H1 (cell line): ENCODE results near the gene ZNFX1. TPM values are rescaled to one million over a fixed set of nuclear protein-coding genes. Genes with fewer than 3 reads are reported as not detected.

Experiments
- CTCF ChIA-PET: fragments of 300-600 bp; sonication (Branson Sonifier 250); formaldehyde crosslinking; loops from one replicate; lab custom pipeline; 2021; ENCODE audit not compliant: partially characterized antibody; lab: Charles Lee
- POLR2A ChIA-PET: fragments of 300-600 bp; sonication (Branson Sonifier 250); formaldehyde crosslinking; loops from one replicate; lab custom pipeline; 2021; ENCODE audit warnings: inconsistent platforms; ENCODE audit not compliant: partially characterized antibody; lab: Charles Lee
- DNase-seq, 2 experiments: peaks; one replicate each; pipeline versions ENCODE4 v3.0.0 to v3.0.0-alpha.2; 2010 to 2022; ENCODE audit warnings: low spot score in 2 of 2, low read depth in 1 of 2, mixed read lengths in 1 of 2
- FAIRE-seq: peaks from 2 replicates; lab custom pipeline; 2011; peaks lifted over from hg19 to GRCh38; lab: Jason Lieb, UNC
- H2AFZ ChIP-seq: 2 replicates; pipeline ENCODE4 v1.8.1; 2012; ENCODE audit warnings: low read length, inconsistent platforms
- H2AK5ac ChIP-seq: 2 replicates; pipeline ENCODE4 v1.6.1; 2013; ENCODE audit warnings: low read depth, low read length
- H2BK120ac ChIP-seq: replicated peaks from 2 replicates; pipeline ENCODE3; 2013; ENCODE audit warnings: low read depth, low read length, inconsistent platforms
- H2BK12ac ChIP-seq: 2 replicates; pipeline ENCODE4 v1.6.1; 2013; ENCODE audit warnings: low read depth, low read length
- H2BK15ac ChIP-seq: 2 replicates; pipeline ENCODE4 v1.6.1; 2013; ENCODE audit warnings: low read length
- H2BK20ac ChIP-seq: 2 replicates; pipeline ENCODE4 v1.6.1; 2013; ENCODE audit warnings: low read length
- H2BK5ac ChIP-seq: 2 replicates; pipeline ENCODE4 v1.6.1; 2013; ENCODE audit warnings: low read depth, low read length
- H3K14ac ChIP-seq: 2 replicates; pipeline ENCODE4 v1.6.1; 2013; ENCODE audit warnings: inconsistent platforms; ENCODE audit not compliant: insufficient read length
- H3K18ac ChIP-seq: 2 replicates; pipeline ENCODE4 v1.6.1; 2013; ENCODE audit warnings: low read length; ENCODE audit errors: extremely low read depth
- H3K23ac ChIP-seq: 2 replicates; pipeline ENCODE4 v1.6.1; 2013; ENCODE audit warnings: inconsistent platforms; ENCODE audit not compliant: insufficient read length
- H3K23me2 ChIP-seq: 2 replicates; pipeline ENCODE4 v1.6.1; 2013; ENCODE audit warnings: low read depth, low read length
- H3K27ac ChIP-seq: 2 replicates; pipeline ENCODE4 v1.6.1; 2011; ENCODE audit warnings: low read depth, low read length, inconsistent platforms
- H3K27me3 ChIP-seq, 4 experiments: replicated peaks in 1 of 4; 1 replicate in 1 of 4; 2 replicates in 3 of 4; pipeline versions ENCODE4 v1.6.1 to v1.8.1; 2011 to 2013; ENCODE audit warnings: low read length in 3 of 4, mild to moderate bottlenecking in 3 of 4, inconsistent platforms in 2 of 4, mixed read lengths in 2 of 4, moderate library complexity in 1 of 4; ENCODE audit not compliant: control insufficient read depth in 3 of 4, insufficient read depth in 3 of 4; ENCODE audit errors: extremely low read depth in 1 of 4
- H3K36me3 ChIP-seq, 4 experiments: 2 replicates each; pipeline versions ENCODE4 v1.6.1 to v1.8.1; 2011 to 2013; ENCODE audit warnings: mild to moderate bottlenecking in 4 of 4, low read length in 3 of 4, moderate library complexity in 2 of 4, control low read depth in 1 of 4, inconsistent platforms in 1 of 4; ENCODE audit not compliant: insufficient read depth in 4 of 4, control insufficient read depth in 2 of 4
- H3K4ac ChIP-seq: replicated peaks from 2 replicates; pipeline ENCODE3; 2013; ENCODE audit warnings: low read length, low read depth, mixed read lengths, inconsistent platforms; ENCODE audit not compliant: insufficient read length
- H3K4me1 ChIP-seq, 4 experiments: replicated peaks in 1 of 4; 1 replicate in 1 of 4; 2 replicates in 3 of 4; pipeline versions ENCODE4 v1.6.1 to v1.8.1; 2011 to 2013; ENCODE audit warnings: low read length in 3 of 4, inconsistent platforms in 2 of 4, mixed read lengths in 1 of 4; ENCODE audit not compliant: insufficient read depth in 4 of 4, control insufficient read depth in 3 of 4
- H3K4me2 ChIP-seq, 2 experiments: 2 replicates each; pipeline versions ENCODE4 v1.6.1 to v1.8.1; 2011 to 2013; ENCODE audit warnings: low read depth in 2 of 2, low read length in 2 of 2, control low read depth in 1 of 2, inconsistent platforms in 1 of 2, mild to moderate bottlenecking in 1 of 2; ENCODE audit not compliant: insufficient read depth in 1 of 2
- H3K4me3 ChIP-seq, 4 experiments: fragments of 200-600, 300-600 bp in 1 of 4; sonication (generic), shearing (Covaris generic), sonication (Bioruptor Twin) in 1 of 4; 2 replicates each; pipeline versions ENCODE4 v1.5.1 to v1.8.1; 2011 to 2016; ENCODE audit warnings: low read length in 4 of 4, low read depth in 3 of 4, control low read depth in 2 of 4, inconsistent platforms in 2 of 4, mild to moderate bottlenecking in 2 of 4, mixed read lengths in 1 of 4, moderate library complexity in 1 of 4; ENCODE audit not compliant: insufficient read depth in 2 of 4; ENCODE audit errors: extremely low read depth in 1 of 4
- H3K56ac ChIP-seq: replicated peaks from 2 replicates; pipeline ENCODE3; 2013; ENCODE audit warnings: low read depth, mild to moderate bottlenecking, mixed read lengths, low read length, inconsistent platforms; ENCODE audit not compliant: insufficient read length
- H3K79me1 ChIP-seq: 2 replicates; pipeline ENCODE4 v1.6.1; 2013; ENCODE audit warnings: low read depth, low read length, control low read depth
- H3K79me2 ChIP-seq, 2 experiments: 2 replicates each; pipeline versions ENCODE4 v1.6.1 to v1.8.1; 2012 to 2013; ENCODE audit warnings: low read length in 2 of 2, mild to moderate bottlenecking in 2 of 2, inconsistent platforms in 1 of 2; ENCODE audit not compliant: insufficient read depth in 2 of 2, control insufficient read depth in 1 of 2
- H3K9ac ChIP-seq, 4 experiments: replicated peaks in 1 of 4; 1 replicate in 1 of 4; 2 replicates in 3 of 4; pipeline versions ENCODE4 v1.6.1 to v1.8.1; 2011 to 2013; ENCODE audit warnings: low read depth in 3 of 4, low read length in 3 of 4, control low read depth in 2 of 4, mild to moderate bottlenecking in 2 of 4, moderate library complexity in 2 of 4, inconsistent platforms in 1 of 4; ENCODE audit errors: extremely low read depth in 1 of 4
- H3K9me3 ChIP-seq, 2 experiments: 2 replicates each; pipeline versions ENCODE4 v1.6.1 to v1.8.1; 2012 to 2013; ENCODE audit warnings: mild to moderate bottlenecking in 2 of 2, moderate library complexity in 2 of 2, control low read depth in 1 of 2, inconsistent platforms in 1 of 2, low read depth in 1 of 2, low read length in 1 of 2, mixed read lengths in 1 of 2; ENCODE audit not compliant: insufficient read depth in 2 of 2
- H4K20me1 ChIP-seq, 2 experiments: replicated peaks in 1 of 2; 2 replicates each; pipeline versions ENCODE3 to v1.8.1; 2011 to 2013; ENCODE audit warnings: inconsistent platforms in 2 of 2, low read length in 2 of 2, mild to moderate bottlenecking in 1 of 2; ENCODE audit not compliant: insufficient read depth in 2 of 2, control insufficient read depth in 1 of 2
- H4K5ac ChIP-seq: 2 replicates; pipeline ENCODE4 v1.6.1; 2013; ENCODE audit warnings: low read length, low read depth, mixed read lengths, inconsistent platforms; ENCODE audit not compliant: insufficient read length
- H4K8ac ChIP-seq: 2 replicates; pipeline ENCODE4 v1.8.0; 2013; ENCODE audit warnings: mild to moderate bottlenecking, moderate library complexity, low read length, inconsistent platforms; ENCODE audit not compliant: insufficient read depth; ENCODE audit errors: extremely low read depth
- H4K91ac ChIP-seq: replicated peaks from 2 replicates; pipeline ENCODE3; 2013; ENCODE audit warnings: low read length, mixed read lengths, inconsistent platforms; ENCODE audit not compliant: insufficient read length
- CREB1 ChIP-seq: IDR thresholded peaks from 2 replicates; pipeline ENCODE4 v1.6.1; 2012; ENCODE audit warnings: inconsistent platforms
- JUND ChIP-seq: IDR thresholded peaks from 2 replicates; pipeline ENCODE4 v1.6.1; 2011; ENCODE audit warnings: mild to moderate bottlenecking, improper control_type of control experiment, low read length
- WGBS, 2 experiments: shearing (Covaris generic) in 1 of 2; methylation state at CpG; one replicate each; pipeline versions ENCODE4 v1.1.6 to v1.1.7; 2013 to 2015; ENCODE audit warnings: low lambda C conversion rate in 2 of 2, mixed read lengths in 2 of 2, inconsistent platforms in 1 of 2, low coverage in 1 of 2, missing lambda C conversion rate in 1 of 2; ENCODE audit not compliant: insufficient replicate concordance in 2 of 2, insufficient coverage in 1 of 2, insufficient read length in 1 of 2; ENCODE audit errors: extremely low coverage in 1 of 2, missing lambda C conversion rate in 1 of 2; 5-methylcytosine and 5-hydroxymethylcytosine counted together
- polyA plus RNA-seq, 7 experiments: library from polyadenylated mRNA; depleted of rRNA in 3 of 7; stranded (reverse) in 5 of 7; unstranded in 2 of 7; fragments of >200 nt in 5 of 7; fragments of 200-250 nt in 2 of 7; gene quantifications; 1 replicate in 5 of 7; 2 replicates in 1 of 7; 4 replicates in 1 of 7; pipeline versions ENCODE4 v1.2.1 to v1.2.3, GENCODE V29; 2011 to 2013; ENCODE audit warnings: missing spikeins in 2 of 7, mixed read lengths in 2 of 7
- total RNA-seq: library from RNA; stranded (reverse); fragmentation: NEBNext Ultra II Directional; extraction: Animal tissue kit (Norgen Biotek cat#: 25700); gene quantifications from 2 replicates; pipeline ENCODE4 v1.2.1, GENCODE V29; 2021

Gene ZNFX1
- total and polyA plus RNA-seq, 2 of the 8 experiments (the other 6 are each of a cell fraction or from before 2014, with no cell fraction given): 3.1 to 11.3 TPM

- Histone ChIP-seq H3K79me2 (no peaks in the 10 kb centered on the region), H2BK20ac (no peak overlapping the region), H3K14ac (no peak overlapping the region), H4K20me1 (no peaks in the 10 kb centered on the region), H3K9ac (no peak overlapping the region), H2AK5ac (no peak overlapping the region), H2AFZ (no peak overlapping the region), H4K8ac (no peak overlapping the region), H2BK5ac (no peak overlapping the region), H3K36me3 (no peaks in the 10 kb centered on the region), H3K79me1 (no peaks in the 10 kb centered on the region), H3K4me1 (no peaks in the 10 kb centered on the region), H4K91ac (no peak overlapping the region), H2BK15ac (no peak overlapping the region), H3K4me3 (no peak overlapping the region), H3K9me3 (no peaks in the 10 kb centered on the region), H2BK120ac (no peak overlapping the region), H3K27me3 (no peaks in the 10 kb centered on the region), H3K23me2 (no peaks in the 10 kb centered on the region), H3K18ac (no peak overlapping the region), H2BK12ac (no peak overlapping the region), H3K23ac (no peak overlapping the region), H3K56ac (no peak overlapping the region), H3K4ac (no peak overlapping the region), H4K5ac (no peak overlapping the region), H3K27ac (no peak overlapping the region), H3K4me2 (no peak overlapping the region)
- no peak for DNase-seq
- FAIRE-seq: no peak
- ChIA-PET CTCF (interaction anchor here (0.7 to 1.9 kb wide), 4 partner anchors 16 to 67 kb away, joined by 3 to 8 read pairs (median 4); no protein-coding TSS in a partner anchor), POLR2A (interaction anchor here (1.0 kb wide), 1 partner anchor 12 kb away, joined by 4 read pairs; the partner anchor contains the start of gene STAU1)
- 92% methylated on average over 4 of the region's 4 CpGs; no CpG with 5 or more reads in 1 of the 2 experiments for WGBS, 2 experiments
- TF ChIP-seq CREB1 (no peak), JUND (no peak)
Observed at GRCh38 chr20:49199729-49200293, 78.0 kb downstream of the ZNFX1 start.
